AG20443 (cell line): ENCODE data around the gene TNFSF13B.
"Not testable (repeated sequence)": the region's sequence is repeated elsewhere in the genome, so short reads cannot be mapped to it uniquely, and the experiment has no call there.

Experiments used
- DNase-seq: peaks from one replicate; pipeline ENCODE4 v3.0.0; 2012; ENCODE audit warnings: low spot score, mixed read lengths

Gene TNFSF13B

GRCh38 chr13:108283110-108283509, 13.6 kb downstream of the TNFSF13B start:
- DNase-seq, result peak; percentile 22

GRCh38 chr13:108288741-108289140, 19.2 kb downstream of the TNFSF13B start:
- no peak for DNase-seq

DNA sequence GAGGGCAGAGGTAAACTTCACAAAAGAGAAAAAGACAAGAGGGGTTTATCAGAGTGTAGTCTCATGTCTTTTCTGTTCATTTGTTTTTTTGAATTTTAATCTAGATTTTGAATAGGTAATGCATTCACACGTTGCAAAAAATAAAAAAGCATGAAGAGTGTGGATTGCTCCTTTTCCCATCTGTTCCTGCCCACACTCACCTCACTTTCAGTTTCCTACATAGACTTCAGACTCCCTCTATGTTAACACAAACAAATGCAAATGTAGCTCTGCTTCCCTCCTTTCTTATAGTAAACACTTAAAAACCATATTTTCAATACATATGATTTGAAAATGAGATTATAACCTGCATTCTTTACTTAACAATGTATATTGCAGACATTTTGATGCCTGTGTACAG, 20.3 kb downstream of the TNFSF13B start:
- DNase-seq, result no peak

DNA sequence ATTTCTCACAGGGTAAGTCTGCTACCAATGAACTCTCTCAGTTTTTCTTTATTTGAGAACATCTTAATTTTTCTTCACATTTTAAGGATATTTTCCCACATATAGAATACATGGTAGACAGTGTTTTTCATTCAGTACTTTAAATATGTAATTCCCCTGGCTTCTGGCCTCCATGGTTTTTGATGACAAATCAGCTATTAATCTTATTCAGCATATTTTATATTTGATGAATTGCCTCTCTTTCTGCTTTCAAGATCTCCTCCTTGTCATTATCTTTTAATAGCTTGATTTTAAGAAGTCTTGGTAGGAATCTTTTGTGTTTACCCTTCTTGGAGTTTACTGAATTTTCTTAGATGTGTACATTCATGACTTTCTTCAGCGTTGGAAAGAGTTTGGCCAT, 27.6 kb downstream of the TNFSF13B start:
- no peak for DNase-seq

GRCh38 chr13:108302279-108302678, 32.8 kb downstream of the TNFSF13B start:
- DNase-seq, result no peak

- DNase-seq, result no peak
Observed at GRCh38 chr13:108304170-108305016, 34.9 kb downstream of the TNFSF13B start.

- no peak for DNase-seq
Observed at GRCh38 chr13:108305655-108306054, 36.1 kb downstream of the TNFSF13B start.

DNA sequence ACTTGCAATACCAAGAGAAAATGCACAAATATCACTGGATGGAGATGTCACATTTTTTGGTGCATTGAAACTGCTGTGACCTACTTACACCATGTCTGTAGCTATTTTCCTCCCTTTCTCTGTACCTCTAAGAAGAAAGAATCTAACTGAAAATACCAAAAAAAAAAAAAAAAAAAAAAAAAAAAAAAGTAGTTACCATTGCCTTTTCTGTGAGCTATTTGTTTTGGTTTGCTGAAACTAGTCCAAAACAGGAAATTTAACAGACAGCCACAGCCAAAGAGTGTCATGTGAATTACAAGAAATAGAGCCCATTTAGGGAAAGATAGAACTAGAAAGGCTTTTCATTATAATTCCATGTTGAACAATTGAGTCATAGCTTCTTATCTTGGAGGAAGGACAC, 37.3 kb downstream of the TNFSF13B start:
- DNase-seq, result no peak

GRCh38 chr13:108311596-108311995, 42.1 kb downstream of the TNFSF13B start:
- not testable (repeated sequence) for DNase-seq

DNA sequence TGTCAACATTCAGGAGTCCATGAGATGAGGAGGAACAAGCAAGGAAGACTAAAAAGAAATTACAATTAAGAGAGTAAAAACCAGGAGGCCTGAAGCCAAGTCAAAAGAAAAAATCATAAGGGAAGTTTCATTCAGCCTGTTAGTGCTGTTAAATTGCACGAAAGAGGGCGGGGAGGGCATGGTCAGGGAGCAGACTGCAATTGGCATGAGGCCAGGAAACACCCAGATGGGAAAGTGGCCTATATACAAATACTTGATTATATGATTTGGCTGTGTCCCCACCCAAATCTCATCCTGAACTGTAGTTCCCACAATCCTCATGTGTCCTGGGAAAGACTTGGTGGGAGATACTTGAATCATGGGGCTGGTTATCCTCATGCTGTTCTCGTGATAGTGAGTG, 43.9 kb downstream of the TNFSF13B start:
- DNase-seq, result no peak

- DNase-seq, result no peak
Observed at GRCh38 chr13:108315273-108315672, 45.8 kb downstream of the TNFSF13B start.

- DNase-seq, result no peak
Observed at GRCh38 chr13:108315991-108316390, 46.5 kb downstream of the TNFSF13B start.

DNA sequence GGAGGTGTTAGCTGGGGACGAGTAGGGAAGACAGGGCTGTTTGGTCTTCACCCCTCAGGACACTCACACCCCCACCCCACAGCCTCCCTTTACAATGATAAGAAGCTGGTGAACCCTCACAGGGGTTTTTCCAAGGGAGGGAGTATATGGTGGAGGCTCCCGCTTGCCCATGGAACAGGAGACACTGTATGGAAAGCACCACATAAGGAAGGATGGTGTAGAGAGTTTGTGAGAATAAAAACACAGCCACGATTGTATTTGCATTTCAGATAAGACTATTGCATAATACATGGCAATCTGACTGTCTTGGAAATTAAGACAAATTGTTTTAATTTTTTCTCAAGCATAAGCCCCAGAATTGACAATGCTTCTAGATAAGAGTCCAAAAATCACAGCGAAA, 46.9 kb downstream of the TNFSF13B start:
- DNase-seq, result no peak

DNA sequence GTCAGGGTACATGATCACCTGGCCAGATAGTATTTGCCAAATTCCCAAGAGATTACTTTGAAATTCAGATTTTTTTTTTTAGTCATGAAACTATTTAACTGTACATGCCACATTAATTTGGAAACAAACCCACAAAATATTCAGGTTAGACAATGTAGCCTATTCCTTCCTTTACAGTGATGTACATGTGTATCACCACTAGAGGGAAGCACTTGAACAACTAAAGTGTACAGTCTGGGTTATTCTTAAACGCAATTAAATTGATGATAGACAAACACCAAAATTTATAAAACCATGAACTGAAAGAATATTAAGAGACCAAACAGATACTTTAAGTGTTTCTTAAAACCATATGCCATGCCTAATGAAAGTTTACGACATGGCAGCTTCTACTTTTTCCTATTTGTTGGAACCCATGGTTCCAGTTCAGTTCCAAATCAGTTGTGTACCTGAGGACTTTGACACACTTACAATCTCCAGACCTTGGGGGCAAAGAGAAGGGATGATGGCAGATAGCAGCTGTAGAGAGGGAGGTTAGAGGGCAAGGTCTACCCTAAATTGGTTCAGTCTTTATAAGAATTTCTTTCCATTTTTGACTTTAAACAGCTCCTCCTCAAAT, 52.8 kb downstream of the TNFSF13B start:
- peak; percentile 55 for DNase-seq

GRCh38 chr13:108323031-108323430, 53.5 kb downstream of the TNFSF13B start:
- no peak for DNase-seq

DNA sequence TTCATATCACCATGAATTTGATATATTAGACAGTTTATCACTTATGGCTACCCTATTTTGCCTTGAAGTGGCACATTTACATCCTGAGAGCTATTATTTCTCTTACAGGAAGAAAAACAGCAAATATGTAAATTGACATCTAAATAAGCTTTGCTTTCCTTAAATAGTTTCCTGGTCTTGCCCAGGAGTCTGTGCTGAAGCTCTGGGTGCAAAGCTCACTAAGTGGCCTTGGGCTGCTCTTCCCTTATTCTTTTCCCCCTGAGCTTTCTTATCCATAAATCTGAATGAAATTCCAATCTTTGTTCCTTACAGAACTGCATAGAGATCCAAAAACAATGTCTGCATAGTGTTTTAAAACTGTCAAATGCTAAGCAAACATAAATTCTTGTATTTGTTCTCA, 56.3 kb downstream of the TNFSF13B start:
- DNase-seq, result no peak

DNA sequence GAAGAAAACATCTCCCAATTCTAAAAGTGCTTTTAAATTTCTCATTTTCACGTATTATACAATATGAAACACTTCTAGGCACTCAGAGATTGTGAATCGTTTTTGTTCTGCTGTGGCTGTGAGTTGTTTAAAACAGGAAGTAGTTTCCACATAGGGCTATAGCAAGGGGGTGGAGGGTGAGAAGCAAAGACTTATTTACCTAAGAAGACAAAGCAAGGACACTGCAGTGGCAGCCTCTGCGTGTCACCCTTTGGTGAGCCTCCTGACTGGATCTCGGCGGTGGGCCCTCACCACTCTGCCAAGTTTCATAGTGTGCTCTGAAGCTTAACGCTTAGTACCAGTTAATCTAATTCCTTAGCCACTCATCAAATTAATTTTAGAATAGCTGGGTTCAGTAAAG, 56.8 kb downstream of the TNFSF13B start:
- DNase-seq, result no peak

DNA sequence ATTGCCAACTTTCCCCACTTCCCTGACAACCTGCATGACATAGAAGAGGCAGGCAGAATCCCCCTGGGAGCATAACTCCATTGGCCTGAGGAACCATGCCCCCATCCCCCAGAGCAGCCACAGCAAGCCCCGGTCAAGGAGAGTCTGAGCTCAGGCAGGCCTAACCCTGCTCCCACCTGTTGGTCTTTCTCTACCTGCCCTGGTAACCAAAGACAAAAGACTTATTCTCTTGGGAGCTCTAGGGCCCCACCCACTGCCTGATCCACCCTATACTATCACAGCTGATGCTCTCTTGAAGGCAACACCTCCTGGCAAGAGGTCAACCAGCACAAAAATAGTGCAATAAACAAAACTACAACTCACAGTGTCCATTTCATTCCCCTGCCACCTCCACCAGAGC, 59.3 kb downstream of the TNFSF13B start:
- no peak for DNase-seq

GRCh38 chr13:108332791-108333190, 63.3 kb downstream of the TNFSF13B start:
- DNase-seq, result no peak

DNA sequence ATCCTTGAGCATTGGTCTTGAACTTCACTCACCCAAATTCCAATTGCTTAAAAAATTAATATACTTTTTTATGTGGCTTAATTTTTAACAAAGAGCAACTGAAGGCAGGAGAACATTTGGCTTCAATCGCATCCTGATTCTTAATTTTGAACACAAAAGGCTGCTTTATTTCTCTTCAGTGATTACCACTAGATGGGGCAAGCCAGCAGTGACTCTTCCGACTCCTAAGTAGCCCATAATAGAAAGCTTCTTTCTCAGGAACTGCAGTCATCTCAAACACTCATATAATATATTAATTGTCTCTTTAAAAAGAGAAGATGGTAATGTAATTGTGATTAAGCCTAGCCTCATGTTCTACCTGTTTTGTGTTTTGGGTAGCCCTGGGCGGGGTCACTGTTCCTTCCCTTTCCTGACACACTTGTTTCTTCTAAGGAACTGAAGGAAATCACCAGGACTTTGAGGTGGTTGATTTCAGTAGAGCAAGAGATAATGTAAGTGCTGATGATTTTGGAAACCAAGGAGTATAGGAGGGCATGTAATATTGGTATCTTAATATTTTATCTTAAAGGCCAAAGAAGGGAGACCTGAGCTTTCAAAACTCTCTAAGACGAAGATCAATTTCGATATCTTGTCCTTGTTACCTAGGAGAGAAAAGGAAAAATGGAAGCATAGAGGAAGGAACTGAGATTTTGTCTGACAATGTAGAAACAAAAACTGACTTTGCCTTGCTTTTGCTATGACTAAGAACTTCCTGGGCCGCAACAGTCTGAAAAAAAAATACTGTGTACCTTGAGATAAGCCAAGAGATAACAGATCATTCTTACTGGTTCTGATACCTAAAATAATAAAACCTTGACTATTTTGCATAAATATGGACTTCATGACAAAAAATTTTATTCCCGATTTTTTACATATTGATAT, 73.1 kb downstream of the TNFSF13B start:
- peak; percentile 42 for DNase-seq

- DNase-seq, result no peak
Observed at GRCh38 chr13:108345016-108345415, 75.5 kb downstream of the TNFSF13B start.

DNA sequence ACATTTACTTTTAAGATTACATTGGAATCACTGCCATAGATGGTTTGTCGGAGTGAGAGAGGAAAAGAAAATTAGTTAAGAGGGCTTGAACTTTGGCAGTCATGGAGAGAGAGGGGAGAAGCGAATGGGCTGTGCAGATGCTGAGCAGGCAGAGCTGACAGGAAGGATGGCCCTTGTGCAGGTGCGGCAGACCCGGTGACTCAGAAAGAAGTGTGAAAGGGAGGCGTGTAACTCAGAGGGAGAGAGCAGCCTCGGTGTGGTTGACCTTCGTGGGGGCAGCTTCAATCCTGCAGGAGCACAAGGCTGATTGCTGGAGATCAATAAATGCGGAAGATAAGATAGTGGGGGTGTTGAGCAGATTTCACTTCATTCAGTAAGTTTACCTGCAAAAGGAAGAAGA, 76.9 kb downstream of the TNFSF13B start:
- DNase-seq, result no peak

DNA sequence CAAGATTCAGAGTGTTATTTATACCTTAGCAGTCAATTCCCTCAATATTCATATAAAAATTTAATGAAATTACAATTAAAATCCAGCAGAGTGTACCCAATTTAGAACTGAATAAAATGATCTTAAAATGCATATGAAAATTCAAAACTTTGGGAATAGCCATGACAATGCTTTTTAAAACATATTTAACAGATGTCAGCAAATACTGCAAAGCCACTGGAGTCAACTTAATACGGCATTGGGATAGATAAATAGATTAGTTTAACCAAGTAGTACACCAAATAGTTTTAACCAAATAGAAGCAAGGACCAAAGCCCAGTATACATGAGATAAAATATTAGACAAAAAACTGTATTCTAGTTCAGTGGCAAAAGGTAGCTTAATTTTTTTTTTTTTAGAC, 79.8 kb downstream of the TNFSF13B start:
- DNase-seq, result no peak
